Adrenal gland (tissue), 12 donors: ENCODE data around the gene ASCL2. TPM values are rescaled to one million over a fixed set of nuclear protein-coding genes. Genes with fewer than 3 reads are reported as not detected.

Source experiments
- DNase-seq, 7 donors: peaks; one replicate each; pipeline ENCODE4 v3.0.0-alpha.2; 2019 to 2020
- H3K27ac ChIP-seq, 5 donors: fragments of 200-600 bp; sonication (generic) in 4 of 5; 1 replicate in 3 of 5; 2 replicates in 2 of 5; pipeline versions ENCODE4 v1.5.1 to v1.8.0; 2016 to 2020; ENCODE audit warnings: mild to moderate bottlenecking in 1 of 5
- H3K27me3 ChIP-seq: fragments of 200-600 bp; 2 replicates; pipeline ENCODE4 v1.8.0; 2021
- H3K36me3 ChIP-seq, 2 donors: fragments of 200-600 bp; replicated peaks in 1 of 2; 1 replicate in 1 of 2; 2 replicates in 1 of 2; pipeline versions ENCODE4 v1.5.1 to v1.8.0; 2018 to 2022
- H3K4me1 ChIP-seq, 2 donors: fragments of 200-600 bp; replicated peaks in 1 of 2; 1 replicate in 1 of 2; 2 replicates in 1 of 2; pipeline versions ENCODE4 v1.5.1 to v1.8.0; 2018 to 2021
- H3K4me3 ChIP-seq, 4 donors: fragments of 200-600 bp; sonication (generic) in 3 of 4; one replicate each; pipeline ENCODE4 v1.5.1; 2016 to 2018
- H3K9me3 ChIP-seq, 3 donors: fragments of 200-600 bp; sonication (generic) in 1 of 3; replicated peaks in 1 of 3; 1 replicate in 2 of 3; 2 replicates in 1 of 3; pipeline versions ENCODE4 v1.5.1 to v1.8.0; 2016 to 2021
- CTCF ChIP-seq, 6 experiments: fragments of 450-650 bp in 4 of 6; fragments of 200-600 bp in 2 of 6; sonication (generic) in 1 of 6; IDR thresholded peaks; 1 replicate in 5 of 6; 2 replicates in 1 of 6; pipeline versions ENCODE4 v1.5.1 to v1.8.0; 2016 to 2021; ENCODE audit warnings: antibody characterized with exemption in 6 of 6, mild to moderate bottlenecking in 2 of 6, moderate library complexity in 1 of 6
- POLR2A ChIP-seq, 2 donors: fragments of 450-650 bp; IDR thresholded peaks; one replicate each; pipeline ENCODE4 v1.6.1; 2017; ENCODE audit warnings: antibody characterized with exemption in 2 of 2, mild to moderate bottlenecking in 2 of 2, moderate library complexity in 1 of 2
- WGBS, 4 donors: extraction: QIAGEN DNeasy Blood & Tissue Kit in 2 of 4; methylation state at CpG; one replicate each; pipeline versions ENCODE4 v1.1.5 to v1.1.7; 2013 to 2017; 5-methylcytosine and 5-hydroxymethylcytosine counted together
- intact Hi-C, 2 donors: fragments of 100-400 bp; cut with DNase I; formaldehyde crosslinking; loops; one replicate each; pipeline versions ENCODE4 v1.14.1 to v1.15.0; 2022 to 2023
- polyA plus RNA-seq, 3 donors: library from polyadenylated mRNA; stranded (reverse); fragments of 200-250 nt in 2 of 3; fragments of 350-450 nt in 1 of 3; fragmentation: Illumina TruSeq in 1 of 3; extraction: RNeasy Lipid Tissue Mini Kit (QIAGEN cat#74804) in 1 of 3; gene quantifications; one replicate each; pipeline ENCODE4 v1.2.3, GENCODE V29; 2013 to 2014
- total RNA-seq, 9 donors: library from RNA; depleted of rRNA in 4 of 9; stranded (reverse); fragments of >200 nt in 4 of 9; fragments of 120-200 nt in 1 of 9; fragmentation: NEBNext Ultra II Directional in 1 of 9; extraction: Animal tissue kit (Norgen Biotek cat#: 25700) in 1 of 9; gene quantifications; one replicate each; pipeline versions ENCODE4 v1.1.0 to v1.2.4, GENCODE V29; 2013 to 2023
- donor health status: healthy with polysubstance abuse.
- donor health status: Bipolar disorder and iron deficiency.
- donor health status: DM: yes; HTN: yes; CAD: no.
- donor health status: DM: no; HTN: no; CAD: no.
- donor health status: DM: no; HTN: no; CAD: no.
- donor health status: DM: yes; HTN: yes; CAD: no.

ASCL2 gene
- total and polyA plus RNA-seq, 12 donors: 0.11 to 2.2 (median 0.77) TPM; not detected in 2

DNA sequence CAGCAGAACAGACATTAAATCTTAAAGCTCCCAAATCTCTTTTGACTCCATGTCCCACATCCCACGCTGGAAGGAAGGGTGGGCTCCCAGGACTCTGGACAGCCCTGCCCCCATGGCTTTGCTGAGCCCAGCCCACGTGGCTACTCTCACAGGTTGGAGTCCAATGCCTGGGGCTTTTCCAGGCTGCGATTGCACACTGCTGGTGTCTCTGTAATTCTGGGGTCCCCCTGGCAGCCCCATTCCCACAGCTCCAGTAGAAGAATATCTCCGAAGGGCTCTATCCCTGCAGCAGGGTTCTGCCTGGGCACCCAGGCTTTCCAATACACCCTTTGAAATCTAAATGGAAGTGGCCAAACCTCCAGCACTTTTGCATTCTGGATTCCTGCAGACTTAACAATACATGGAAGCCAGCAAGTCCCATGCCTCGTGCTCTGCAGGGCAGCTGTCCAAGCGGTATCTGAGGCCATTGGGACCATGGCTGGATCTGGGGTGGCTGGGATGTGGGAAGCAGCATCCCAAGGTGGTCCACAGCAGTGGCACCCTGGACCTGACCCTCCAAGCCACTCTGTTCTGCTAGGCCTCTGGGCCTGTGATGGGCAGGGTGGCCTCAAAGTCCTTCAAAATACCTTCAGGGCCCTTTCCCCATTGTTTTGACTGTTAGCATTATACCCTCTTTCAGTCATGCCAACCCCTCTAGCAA is 50.9 kb downstream of the ASCL2 start:
- no peaks in the 10 kb centered on the region for H3K27me3 ChIP-seq
- intact Hi-C loops: no loop called here
- no peak overlapping the region for H3K4me3 ChIP-seq
- no peak for DNase-seq
- no peaks in the 10 kb centered on the region for H3K4me1 ChIP-seq
- no peak for TF ChIP-seq POLR2A (IDR thresholded peaks at IDR 0.05)
- no peak for TF ChIP-seq CTCF (IDR thresholded peaks at IDR 0.05)
- WGBS, 4 donors: 70 to 92% (median 80%) methylated on average over 2 to 6 of the region's 6 CpGs
- H3K36me3 ChIP-seq: no peaks in the 10 kb centered on the region
- H3K27ac ChIP-seq: no peak overlapping the region
- peaks cover 0 to 4% (median 0%) of the 10 kb centered on the region in 3 donors for H3K9me3 ChIP-seq

Other genes starting within 250 kb of the ASCL2 start
- 100 to 1,000 TPM in 5 of 9 donors, 10 to 100 TPM in 4; 41.8 to 693 (median 136) TPM for gene IGF2, start 131.2 kb downstream of the ASCL2 start, total RNA-seq
- gene IGF2, start 131.2 kb downstream of the ASCL2 start, polyA plus RNA-seq: 100 to 1,000 TPM in 2 of 3 donors, 10 to 100 TPM in 1; 96.5 to 307 (median 102) TPM
- gene INS, start 109.4 kb downstream of the ASCL2 start, total RNA-seq: 1 to 10 TPM in 1 of 9 donors, under 1 TPM in 1, not detected in 7; 0.72 to 2.2 TPM
- 10 to 100 TPM in 2 of 3 donors, not detected in 1; 10.9 to 45.2 TPM for gene INS, start 109.4 kb downstream of the ASCL2 start, polyA plus RNA-seq
- 100 to 1,000 TPM in 3 of 9 donors, 10 to 100 TPM in 2, 1 to 10 TPM in 2, under 1 TPM in 1, not detected in 1; 0.54 to 433 (median 17.2) TPM for gene TH, start 98.8 kb downstream of the ASCL2 start, total RNA-seq
- gene TH, start 98.8 kb downstream of the ASCL2 start, polyA plus RNA-seq: 1,000 to 10,000 TPM in 1 of 3 donors, 100 to 1,000 TPM in 1, 10 to 100 TPM in 1; 55.2 to 1,253 (median 194) TPM
- gene C11orf21, start 31.3 kb upstream of the ASCL2 start, total RNA-seq: under 1 TPM; 0.12 to 0.97 (median 0.34) TPM
- gene C11orf21, start 31.3 kb upstream of the ASCL2 start, polyA plus RNA-seq: 1 to 10 TPM in 1 of 3 donors, under 1 TPM in 2; 0.04 to 2.1 (median 0.64) TPM
- gene TSPAN32, start 31.4 kb upstream of the ASCL2 start, total RNA-seq: 1 to 10 TPM in 2 of 9 donors, under 1 TPM in 4, not detected in 3; 0.14 to 1.4 (median 0.62) TPM
- 1 to 10 TPM in 2 of 3 donors, not detected in 1; 1.7 to 7.0 TPM for gene TSPAN32, start 31.4 kb upstream of the ASCL2 start, polyA plus RNA-seq
- gene CD81, start 106.7 kb upstream of the ASCL2 start, total RNA-seq: 100 to 1,000 TPM in 8 of 9 donors, 10 to 100 TPM in 1; 40.9 to 444 (median 299) TPM
- 100 to 1,000 TPM; 147 to 360 (median 190) TPM for gene CD81, start 106.7 kb upstream of the ASCL2 start, polyA plus RNA-seq
- gene TSSC4, start 130.2 kb upstream of the ASCL2 start, total RNA-seq: 10 to 100 TPM; 28.7 to 53.6 (median 35.9) TPM
- gene TSSC4, start 130.2 kb upstream of the ASCL2 start, polyA plus RNA-seq: 10 to 100 TPM in 2 of 3 donors, 1 to 10 TPM in 1; 3.4 to 94.6 (median 69.6) TPM
- 1 to 10 TPM in 3 of 9 donors, under 1 TPM in 6; 0.11 to 2.4 (median 0.68) TPM for gene TRPM5, start 173.9 kb upstream of the ASCL2 start, total RNA-seq
- gene TRPM5, start 173.9 kb upstream of the ASCL2 start, polyA plus RNA-seq: 1 to 10 TPM in 2 of 3 donors, not detected in 1; 3.0 to 7.4 TPM
- gene KCNQ1, start 174.4 kb upstream of the ASCL2 start, total RNA-seq: 100 to 1,000 TPM in 8 of 9 donors, 10 to 100 TPM in 1; 11.0 to 447 (median 353) TPM
- 100 to 1,000 TPM; 158 to 231 (median 182) TPM for gene KCNQ1, start 174.4 kb upstream of the ASCL2 start, polyA plus RNA-seq